Smooth muscle cell of the pulmonary artery (primary cell): ENCODE results near the gene CBARP. TPM values are rescaled to one million over a fixed set of nuclear protein-coding genes. Genes with fewer than 3 reads are reported as not detected.

Source experiments
- total RNA-seq: library from RNA; depleted of rRNA; stranded (reverse); fragments of >200 nt; gene quantifications from 2 replicates; pipeline ENCODE4 v1.2.3, GENCODE V29; 2014

Gene CBARP
- total RNA-seq, result 2.3 and 7.7 TPM in 2 replicates

DNA sequence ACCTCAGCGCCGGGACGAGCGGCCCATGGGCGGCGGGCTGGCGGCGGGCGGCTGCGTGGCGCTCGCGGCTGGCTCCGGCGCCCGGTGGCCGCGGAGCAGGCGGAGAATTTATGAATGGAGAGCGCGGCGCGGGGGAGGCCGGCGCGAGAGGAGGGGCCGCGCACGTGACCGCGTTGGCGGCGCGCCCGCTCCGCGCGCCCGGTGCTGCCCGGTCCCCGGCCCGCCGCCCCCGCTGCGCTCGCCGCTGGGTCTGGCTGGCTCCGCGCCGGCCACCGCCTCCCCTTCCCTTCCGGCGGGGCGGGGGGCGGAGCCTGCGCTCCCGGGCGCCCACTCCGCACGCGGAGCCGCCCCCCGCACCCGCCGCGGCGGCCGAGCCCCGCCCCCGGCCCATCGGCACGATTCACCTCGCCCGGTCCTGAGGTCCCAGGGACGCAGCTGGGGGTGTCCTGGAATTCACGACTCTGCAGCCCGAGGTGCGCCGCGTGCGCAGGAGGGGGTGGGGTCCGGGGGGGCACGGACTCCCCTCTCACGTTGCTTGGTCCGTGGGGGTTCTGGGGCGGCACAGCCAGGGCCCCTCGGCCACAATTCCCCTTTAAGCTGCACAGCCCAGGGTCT is at the start of gene CBARP:
Gene CBARP, minus strand, starts transcription at position 252 of the 615 bp plus-strand sequence. CDS start 1,905 bp downstream, outside the sequence.

DNA sequence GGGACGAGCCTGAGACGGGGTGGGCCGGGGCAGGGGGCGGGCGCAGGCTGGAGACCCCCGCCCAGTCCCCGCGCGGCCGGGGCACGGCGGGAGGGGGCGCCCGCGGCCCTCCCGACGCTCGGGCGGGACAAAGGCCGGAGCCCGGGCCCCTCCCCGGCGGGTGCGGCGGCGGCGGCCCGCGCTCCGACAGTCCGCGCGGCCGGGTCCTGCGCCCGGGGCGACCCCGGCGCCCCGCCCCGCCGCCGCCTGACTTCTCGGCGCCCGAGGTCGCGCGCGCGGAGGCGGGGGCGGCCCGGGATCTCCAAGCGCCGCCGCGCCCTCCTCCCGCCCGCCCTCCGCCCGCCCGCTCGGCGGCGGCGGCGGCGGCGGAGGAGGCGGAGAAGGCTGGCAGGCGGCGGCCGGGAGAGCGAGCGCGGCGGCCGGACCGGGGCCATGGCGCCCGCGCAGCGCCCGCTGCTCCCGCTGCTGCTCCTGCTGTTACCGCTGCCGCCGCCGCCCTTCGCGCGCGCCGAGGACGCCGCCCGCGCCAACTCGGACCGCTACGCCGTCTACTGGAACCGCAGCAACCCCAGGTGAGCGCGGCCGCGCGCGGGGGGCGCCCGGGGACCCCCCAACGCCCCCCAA is 48.0 kb upstream of the CBARP start, which contains the start of gene EFNA2:
Gene EFNA2, plus strand, starts transcription at position 137 of the 624 bp plus-strand sequence. Its CDS starts 296 bp downstream, at position 433.

GRCh38 chr19:1275260-1275975 is 37.6 kb upstream of the CBARP start, which contains the start of gene FAM174C:
TSS of gene FAM174C (plus strand) at chr19:1275530. CDS start at chr19:1275550, 20 bp downstream.

DNA sequence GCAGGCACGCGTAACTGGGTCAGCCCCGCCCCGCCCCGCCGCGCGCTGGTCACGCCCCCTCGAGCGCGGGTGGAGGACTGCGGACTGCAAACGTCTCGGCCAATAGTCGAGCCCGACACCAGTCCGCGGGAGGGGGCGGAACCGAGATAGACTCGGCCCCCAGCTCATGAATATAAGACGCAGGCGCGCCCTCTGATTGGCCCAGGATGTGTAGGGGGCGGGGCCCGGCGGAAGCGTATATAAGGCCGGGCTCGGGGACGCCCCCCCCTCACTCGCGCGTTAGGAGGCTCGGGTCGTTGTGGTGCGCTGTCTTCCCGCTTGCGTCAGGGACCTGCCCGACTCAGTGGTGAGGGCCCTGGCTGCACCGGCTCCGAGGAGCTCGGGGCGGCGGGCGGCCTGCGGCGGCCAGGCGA is 31.3 kb upstream of the CBARP start, which contains the start of gene CIRBP:
Gene CIRBP, plus strand, starts transcription at position 268 of the 413 bp plus-strand sequence. CDS start 1,602 bp downstream, outside the sequence.

DNA sequence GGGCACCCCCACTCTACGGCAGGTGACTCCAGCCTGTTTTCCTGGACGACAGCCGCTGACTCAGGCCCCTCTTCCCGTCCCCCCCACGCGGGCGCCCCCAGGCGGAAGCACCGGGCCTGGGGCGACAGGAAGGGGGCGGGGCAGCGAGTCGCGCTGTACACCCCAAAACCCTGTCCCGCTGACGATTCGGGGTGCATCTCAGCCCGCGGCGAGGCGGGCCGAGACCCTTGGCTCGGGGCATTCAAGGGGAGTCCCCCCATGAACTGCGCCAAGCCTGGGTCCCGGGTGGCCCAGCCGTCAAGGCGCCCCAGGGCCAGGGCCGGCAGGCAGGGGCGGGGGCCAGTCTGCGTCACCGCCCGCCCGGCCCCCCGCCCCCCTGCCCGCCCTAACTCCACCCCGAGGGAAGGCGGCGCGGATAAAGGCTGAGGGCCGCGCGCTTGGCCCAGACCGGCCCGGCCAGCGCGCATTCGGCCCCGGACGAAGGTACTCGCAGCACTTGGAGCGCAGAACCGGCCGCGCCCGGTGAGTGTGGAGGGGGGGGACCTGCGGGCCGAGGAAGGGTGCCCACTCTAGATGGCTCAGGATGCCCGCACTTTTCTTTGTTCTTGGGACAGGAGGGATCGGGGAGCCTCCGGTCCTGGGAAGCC is 10.5 kb upstream of the CBARP start, which contains the start of gene MIDN:
Gene MIDN, plus strand, starts transcription at position 445 of the 647 bp plus-strand sequence. CDS start 1,714 bp downstream, outside the sequence.

DNA sequence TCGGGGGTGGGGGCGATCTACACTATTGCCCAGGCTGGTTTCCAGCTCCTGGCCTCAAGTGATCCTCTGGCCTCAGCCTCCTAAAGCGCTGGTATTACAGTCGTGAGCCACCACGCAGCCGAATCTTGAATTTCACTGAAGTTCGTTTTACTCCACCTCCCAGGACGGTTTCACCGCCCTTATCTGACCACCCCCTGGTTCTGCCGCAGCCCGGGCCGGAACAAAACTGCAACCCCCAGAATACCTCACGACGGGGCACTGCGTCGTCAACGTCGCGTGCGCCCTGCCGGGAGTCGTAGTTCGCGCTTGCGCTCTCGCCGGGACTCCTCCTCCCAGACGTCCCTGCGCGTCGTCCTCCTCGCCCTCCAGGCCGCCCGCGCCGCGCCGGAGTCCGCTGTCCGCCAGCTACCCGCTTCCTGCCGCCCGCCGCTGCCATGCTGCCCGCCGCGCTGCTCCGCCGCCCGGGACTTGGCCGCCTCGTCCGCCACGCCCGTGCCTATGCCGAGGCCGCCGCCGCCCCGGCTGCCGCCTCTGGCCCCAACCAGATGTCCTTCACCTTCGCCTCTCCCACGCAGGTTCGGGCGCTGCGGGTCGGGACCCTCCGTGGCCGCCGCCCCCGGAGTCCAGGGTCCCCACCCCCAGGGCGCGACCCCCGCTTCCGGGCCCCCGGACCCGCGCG is 3.8 kb upstream of the CBARP start, which contains the start of gene ATP5F1D:
Gene ATP5F1D, plus strand, starts transcription at position 335 of the 679 bp plus-strand sequence. Its CDS starts 100 bp downstream, at position 435.

DNA sequence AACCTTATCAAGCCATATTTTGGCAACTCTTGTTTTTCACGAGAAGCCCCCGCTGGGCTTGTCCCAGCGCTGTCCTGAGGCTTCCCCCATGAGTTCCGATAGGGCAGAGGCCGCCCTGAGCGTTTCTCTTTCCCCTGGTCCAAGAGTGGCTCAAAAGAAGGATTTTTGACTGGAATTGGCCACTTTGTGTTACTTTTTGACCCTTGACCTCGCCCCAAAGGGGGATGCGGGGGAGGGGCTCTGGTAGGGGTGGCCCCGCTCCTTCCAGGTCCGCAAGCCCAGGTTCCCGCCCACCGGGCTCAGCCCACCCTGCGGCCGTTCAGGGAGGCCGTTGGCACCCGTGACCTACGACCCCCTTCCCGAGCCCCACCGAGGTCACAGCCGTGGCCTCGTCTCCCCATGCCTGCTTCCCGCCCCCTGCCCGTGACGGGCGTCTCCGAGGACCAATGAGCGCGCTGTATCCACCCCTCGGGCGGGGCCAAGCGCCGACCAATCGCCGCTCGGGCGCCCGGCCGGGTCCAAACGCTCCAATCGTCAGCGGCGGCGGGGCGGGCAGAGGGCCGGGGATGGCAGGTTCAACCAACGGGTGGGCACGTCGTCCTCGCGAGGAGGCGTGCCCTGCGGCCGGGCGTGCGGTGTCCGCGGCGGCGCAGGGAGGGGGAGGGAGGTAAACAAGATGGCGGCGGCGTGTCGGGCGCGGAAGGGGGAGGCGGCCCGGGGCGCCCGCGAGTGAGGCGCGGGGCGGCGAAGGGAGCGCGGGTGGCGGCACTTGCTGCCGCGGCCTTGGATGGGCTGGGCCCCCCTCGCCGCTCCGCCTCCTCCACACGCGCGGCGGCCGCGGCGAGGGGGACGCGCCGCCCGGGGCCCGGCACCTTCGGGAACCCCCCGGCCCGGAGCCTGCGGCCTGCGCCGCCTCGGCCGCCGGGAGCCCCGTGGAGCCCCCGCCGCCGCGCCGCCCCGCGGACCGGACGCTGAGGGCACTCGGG is 32.4 kb downstream of the CBARP start, which contains the start of gene STK11:
Gene STK11, plus strand, starts transcription at position 665 of the 986 bp plus-strand sequence. CDS start 1,136 bp downstream, outside the sequence.

Other genes with a start within 250 kb of the CBARP start
- gene GRIN3B, start 237.6 kb downstream of the CBARP start, total RNA-seq, result 0.20 and 1.7 TPM in 2 replicates
- 91.7 and 118 TPM in 2 replicates for gene TMEM259, start 216.9 kb downstream of the CBARP start, total RNA-seq
- gene RNU6-2, start 216.5 kb downstream of the CBARP start, total RNA-seq, result not detected in 2 replicates
- gene CNN2, start 211.4 kb downstream of the CBARP start, total RNA-seq, result 200 and 242 TPM in 2 replicates
- 6.5 and 7.7 TPM in 2 replicates for gene ABCA7, start 197.9 kb downstream of the CBARP start, total RNA-seq
- gene ARHGAP45, start 170.8 kb downstream of the CBARP start, total RNA-seq, result 0.65 and 2.1 TPM in 2 replicates
- 103 and 125 TPM in 2 replicates for gene POLR2E, start 142.6 kb downstream of the CBARP start, total RNA-seq
- gene GPX4, start 134.0 kb downstream of the CBARP start, total RNA-seq, result 171 and 174 TPM in 2 replicates
- gene SBNO2, start 63.7 kb downstream of the CBARP start, total RNA-seq, result 74.7 and 93.6 TPM in 2 replicates
- 76.9 and 77.2 TPM in 2 replicates for gene STK11, start 32.2 kb downstream of the CBARP start, total RNA-seq
- gene ATP5F1D, start 3.7 kb upstream of the CBARP start, total RNA-seq, result 24.0 and 32.8 TPM in 2 replicates
- 22.4 and 28.5 TPM in 2 replicates for gene MIDN, start 10.6 kb upstream of the CBARP start, total RNA-seq
- gene CIRBP, start 31.3 kb upstream of the CBARP start, total RNA-seq, result 88.7 and 88.8 TPM in 2 replicates
- 19.2 and 33.3 TPM in 2 replicates for gene FAM174C, start 37.5 kb upstream of the CBARP start, total RNA-seq
- not detected in 2 replicates for gene EFNA2, start 47.9 kb upstream of the CBARP start, total RNA-seq
- gene NDUFS7, start 145.9 kb upstream of the CBARP start, total RNA-seq, result 46.2 and 51.7 TPM in 2 replicates
- gene GAMT, start 163.5 kb upstream of the CBARP start, total RNA-seq, result 26.1 and 38.8 TPM in 2 replicates
- 46.5 and 63.6 TPM in 2 replicates for gene DAZAP1, start 169.6 kb upstream of the CBARP start, total RNA-seq
- 311 and 346 TPM in 2 replicates for gene RPS15, start 200.4 kb upstream of the CBARP start, total RNA-seq
- gene APC2, start 212.1 kb upstream of the CBARP start, total RNA-seq, result 0.13 and 0.20 TPM in 2 replicates
- gene C19orf25, start 241.2 kb upstream of the CBARP start, total RNA-seq, result 26.7 and 33.0 TPM in 2 replicates